ENCODE data around the gene TCTN3. TPM values are rescaled to one million over a fixed set of nuclear protein-coding genes. Genes with fewer than 3 reads are reported as not detected.
"Not testable (repeated sequence)": the region's sequence is repeated elsewhere in the genome, so short reads cannot be mapped to it uniquely, and the experiment has no call there.

The TCTN3 gene
- total RNA-seq, 1 donor = 39.7 TPM

GRCh38 chr10:95683966-95684365, 9.8 kb downstream of the TCTN3 start:
- TF ChIP-seq CTCF (IDR thresholded peaks at IDR 0.05; ENCODE audit: insufficient read depth, low read depth, low read length) = no peak
- H3K4me3 ChIP-seq (ENCODE audit: low read depth, low read length) = no peak overlapping the region
- DNase-seq (ENCODE audit: low read depth) = no peak

- H3K4me3 ChIP-seq (ENCODE audit: low read depth, low read length) = no peak overlapping the region
- no peak for DNase-seq (ENCODE audit: low read depth)
- no peak for TF ChIP-seq CTCF (IDR thresholded peaks at IDR 0.05; ENCODE audit: insufficient read depth, low read depth, low read length)
Measured at GRCh38 chr10:95675403-95676116, 18.2 kb downstream of the TCTN3 start.

GRCh38 chr10:95674643-95675042, 19.1 kb downstream of the TCTN3 start:
- TF ChIP-seq CTCF (IDR thresholded peaks at IDR 0.05; ENCODE audit: insufficient read depth, low read depth, low read length) = no peak
- DNase-seq (ENCODE audit: low read depth) = no peak
- no peak overlapping the region for H3K4me3 ChIP-seq (ENCODE audit: low read depth, low read length)

GRCh38 chr10:95672641-95673040, 21.1 kb downstream of the TCTN3 start:
- not testable (repeated sequence) for DNase-seq (ENCODE audit: low read depth); H3K4me3 ChIP-seq (ENCODE audit: low read depth, low read length)

GRCh38 chr10:95664543-95664942, 29.2 kb downstream of the TCTN3 start:
- no peak for DNase-seq (ENCODE audit: low read depth)
- TF ChIP-seq CTCF (IDR thresholded peaks at IDR 0.05; ENCODE audit: insufficient read depth, low read depth, low read length) = no peak
- no peak overlapping the region for H3K4me3 ChIP-seq (ENCODE audit: low read depth, low read length)

GRCh38 chr10:95663496-95663895, 30.2 kb downstream of the TCTN3 start:
- no peak for DNase-seq (ENCODE audit: low read depth)
- no peak for TF ChIP-seq CTCF (IDR thresholded peaks at IDR 0.05; ENCODE audit: insufficient read depth, low read depth, low read length)

GRCh38 chr10:95661818-95662217, 31.9 kb downstream of the TCTN3 start:
- no peak for DNase-seq (ENCODE audit: low read depth)
- no peak for TF ChIP-seq CTCF (IDR thresholded peaks at IDR 0.05; ENCODE audit: insufficient read depth, low read depth, low read length)
- H3K4me3 ChIP-seq (ENCODE audit: low read depth, low read length) = no peak overlapping the region

More at GRCh38 chr10:95663496-95663895, 30.2 kb downstream of the TCTN3 start:
- H3K4me3 ChIP-seq (ENCODE audit: low read depth, low read length) = no peak overlapping the region

Data from fibroblast of villous mesenchyme (primary cell).